HG02885 (cell line): ENCODE measurements around the gene CHI3L1.

Experiments used
- ATAC-seq: cut with Tn5 transposase; IDR thresholded peaks from one replicate; pipeline ENCODE4 v1.9.1; 2021; ENCODE audit warnings: mild to moderate bottlenecking; ENCODE audit not compliant: unreplicated experiment, poor library complexity

CHI3L1 gene

DNA sequence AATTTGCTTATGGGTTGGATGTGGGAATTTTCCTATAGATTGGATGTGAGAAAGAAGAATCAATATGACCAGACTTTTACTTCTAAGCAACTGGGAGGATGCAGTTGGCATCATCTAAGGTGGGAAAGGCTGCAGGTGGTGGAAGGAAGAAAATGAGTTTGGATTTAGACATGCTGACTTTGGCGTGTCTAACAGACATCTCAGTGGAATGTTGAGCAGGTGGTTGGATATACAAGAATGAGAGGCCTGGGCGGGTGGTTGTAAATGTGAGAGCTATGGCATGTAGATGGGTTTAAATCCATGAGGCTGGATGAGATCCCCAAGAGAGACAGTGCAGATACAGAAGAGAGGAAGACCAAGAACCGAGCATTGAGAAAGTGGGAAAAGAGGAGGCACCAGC is 48.4 kb downstream of the CHI3L1 start:
- no peak for ATAC-seq

DNA sequence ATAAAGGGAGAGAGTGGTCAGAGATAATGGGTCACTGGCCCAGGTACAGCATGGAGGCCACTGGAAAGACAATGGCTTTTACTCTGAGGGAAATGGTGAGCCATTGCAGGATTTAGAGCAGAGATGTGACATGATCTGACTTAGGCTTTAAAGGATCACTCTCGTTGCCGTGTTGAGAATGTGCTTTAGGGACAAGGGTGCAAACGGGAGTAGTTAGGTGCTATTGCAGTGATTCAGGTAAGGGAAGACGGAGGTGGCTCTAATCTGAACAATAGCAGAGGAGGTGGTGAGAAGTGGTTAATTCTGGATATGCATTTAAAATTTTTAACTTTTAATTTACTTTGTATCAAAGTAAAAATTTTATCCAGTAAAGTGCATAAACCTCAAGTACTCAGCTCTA is 49.2 kb downstream of the CHI3L1 start:
- no peak for ATAC-seq

DNA sequence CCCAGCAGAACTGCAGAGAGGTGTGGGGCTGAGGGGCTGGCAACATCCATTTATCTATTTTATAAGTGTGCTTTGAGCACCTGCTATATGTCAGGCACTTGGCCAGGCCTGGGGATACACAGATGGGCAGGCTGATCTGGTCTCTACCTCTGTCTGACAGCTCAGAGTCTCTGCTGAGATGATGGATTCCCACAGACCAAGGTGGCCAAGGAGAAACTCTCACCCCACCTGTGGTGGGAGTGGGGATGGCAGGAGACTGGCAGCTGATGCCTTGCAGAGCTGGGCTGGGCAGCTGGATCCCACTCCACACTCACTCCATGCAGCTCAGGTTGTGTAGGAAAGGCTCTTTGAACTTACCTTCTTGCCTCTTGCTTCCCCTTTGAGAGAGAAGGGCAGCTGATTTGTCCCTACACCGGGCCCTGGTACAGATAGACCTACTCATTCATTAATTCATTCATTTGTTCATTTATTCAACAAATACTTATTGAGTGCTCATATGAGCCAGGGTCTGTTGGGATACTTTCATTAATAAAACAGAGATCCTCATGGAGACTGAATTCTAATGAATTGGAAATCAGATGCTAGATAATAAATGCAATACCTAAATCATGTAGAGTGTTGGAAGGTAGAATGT is 50.0 kb downstream of the CHI3L1 start:
- ATAC-seq, result no peak

DNA sequence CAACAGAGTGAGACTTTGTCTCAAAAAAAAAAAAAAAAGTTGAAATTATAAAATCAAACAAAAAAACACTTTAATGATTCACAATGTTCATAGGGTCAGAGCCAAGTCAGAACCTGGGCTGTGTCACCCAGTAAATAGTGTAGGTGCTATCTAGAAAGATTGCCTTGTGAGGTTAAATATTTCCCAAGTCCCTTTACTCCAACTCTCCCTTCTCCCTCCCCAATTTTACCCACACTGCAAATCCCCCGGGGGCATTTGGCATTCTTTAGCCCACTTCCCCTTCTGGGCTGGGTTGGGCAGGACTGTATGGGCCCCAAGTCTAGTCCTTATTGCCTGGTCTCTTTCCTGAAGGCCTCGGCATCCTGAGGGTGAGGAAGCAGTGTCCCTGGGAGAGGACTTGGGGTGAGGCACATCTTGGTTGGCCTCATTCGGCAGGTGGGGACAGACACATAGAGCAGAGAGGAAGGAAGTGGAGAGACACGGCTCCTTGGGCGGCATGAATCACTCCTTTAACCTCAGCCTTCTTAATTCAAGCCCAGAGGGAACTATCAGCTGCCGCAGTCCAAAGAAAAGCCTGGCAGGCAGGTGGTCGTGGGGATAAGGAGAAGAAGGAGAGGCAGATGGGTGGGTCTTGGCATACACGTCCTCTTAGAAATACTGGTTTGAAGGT is 50.7 kb downstream of the CHI3L1 start:
- ATAC-seq, result no peak

DNA sequence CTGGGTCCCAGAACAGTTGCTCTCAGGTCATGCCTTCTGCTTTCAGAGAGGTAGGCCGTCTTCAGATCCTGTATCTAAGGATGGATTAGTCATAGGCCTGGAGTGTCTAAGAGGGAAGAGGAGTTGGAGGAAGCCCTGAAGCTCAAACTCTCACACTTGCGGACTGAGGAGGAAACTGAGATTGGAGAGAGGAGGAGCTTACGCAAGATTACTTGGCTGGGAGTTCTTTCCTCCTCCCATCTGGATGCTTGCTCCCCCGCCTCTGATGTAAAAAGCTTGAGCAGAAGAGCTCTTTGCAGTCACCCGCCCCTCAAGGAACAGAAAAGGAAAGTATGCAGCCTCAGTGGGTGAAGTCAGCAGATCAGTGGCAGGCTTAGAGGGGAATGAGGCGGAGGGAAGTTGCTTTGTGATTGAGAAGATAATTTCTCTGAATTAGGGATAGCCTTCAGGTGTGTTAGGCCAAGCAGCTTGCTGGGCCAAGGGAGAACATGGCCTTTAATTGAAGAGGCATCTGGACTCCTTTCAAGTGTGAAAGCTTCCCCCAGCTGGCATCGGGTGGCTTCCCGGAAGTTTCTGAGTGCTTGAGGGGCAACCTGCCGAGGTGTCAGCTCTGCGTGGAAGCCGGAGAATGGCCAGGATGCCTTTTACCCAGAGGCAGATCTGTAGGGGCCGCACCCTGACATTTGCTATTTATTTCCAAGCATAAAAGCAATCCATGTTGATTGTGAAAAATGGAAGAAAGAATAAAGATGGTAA is 52.4 kb downstream of the CHI3L1 start:
- no peak for ATAC-seq

DNA sequence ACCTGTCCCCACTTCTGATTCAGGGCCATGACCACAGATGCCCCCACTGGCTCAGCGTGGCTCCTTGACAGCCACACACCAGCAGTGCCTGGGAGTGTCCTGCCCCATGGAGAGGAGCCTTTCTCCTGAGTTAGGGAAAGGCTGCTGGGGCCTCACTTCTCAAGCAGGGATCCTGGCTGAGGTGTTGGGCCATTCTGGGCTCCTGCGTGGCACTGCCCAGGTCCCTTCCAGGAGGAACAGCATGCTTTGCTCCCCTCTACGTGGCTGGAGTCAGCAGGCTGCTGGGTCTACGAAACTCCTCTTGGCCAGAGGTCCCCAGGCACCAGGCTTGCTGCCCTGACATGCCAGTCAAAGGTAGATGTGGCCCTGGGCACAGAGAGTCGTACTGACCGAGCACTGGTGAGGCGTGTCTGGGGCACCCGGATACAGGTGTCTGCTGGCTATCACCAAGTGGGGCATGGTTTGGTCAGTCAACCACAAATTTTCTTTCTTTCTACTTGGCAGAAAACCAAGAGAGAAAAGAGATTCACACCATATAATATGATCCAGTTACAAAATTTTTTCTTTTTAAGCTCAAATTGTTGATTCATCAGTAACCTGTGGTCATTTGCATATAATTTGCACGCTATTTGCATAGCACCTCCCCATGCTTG is 54.8 kb downstream of the CHI3L1 start:
- no peak for ATAC-seq

DNA sequence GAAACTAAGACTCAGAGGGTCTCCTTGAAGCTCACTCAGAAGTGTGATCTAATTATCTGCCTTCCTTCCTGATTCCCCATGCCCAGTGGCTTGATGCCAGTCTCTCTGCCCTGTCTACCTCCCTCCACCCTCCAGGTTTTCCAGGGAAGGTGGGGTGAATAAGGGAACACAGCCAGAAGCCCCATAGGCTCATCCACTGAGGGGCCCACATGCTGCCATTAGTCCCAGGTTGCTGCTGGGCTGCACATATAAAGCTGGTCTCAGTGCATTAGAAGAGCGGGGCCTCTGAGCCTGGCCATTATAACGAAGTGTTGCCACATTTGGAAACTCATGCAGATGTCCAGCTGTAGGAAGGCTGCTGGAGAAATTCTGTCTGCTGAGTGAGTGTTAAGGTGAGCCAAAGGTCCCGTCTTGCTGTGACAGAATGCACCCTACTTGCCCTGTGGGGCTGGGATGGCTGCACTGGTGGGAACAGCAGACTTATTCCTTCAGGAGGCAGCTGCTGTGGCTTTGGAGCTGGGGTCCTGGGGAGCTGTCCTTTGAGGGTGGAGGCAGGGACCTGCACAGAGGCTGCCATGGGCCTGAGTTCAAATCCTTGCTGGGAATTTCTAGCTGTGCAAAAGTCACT is 56.0 kb downstream of the CHI3L1 start:
- ATAC-seq, result no peak

DNA sequence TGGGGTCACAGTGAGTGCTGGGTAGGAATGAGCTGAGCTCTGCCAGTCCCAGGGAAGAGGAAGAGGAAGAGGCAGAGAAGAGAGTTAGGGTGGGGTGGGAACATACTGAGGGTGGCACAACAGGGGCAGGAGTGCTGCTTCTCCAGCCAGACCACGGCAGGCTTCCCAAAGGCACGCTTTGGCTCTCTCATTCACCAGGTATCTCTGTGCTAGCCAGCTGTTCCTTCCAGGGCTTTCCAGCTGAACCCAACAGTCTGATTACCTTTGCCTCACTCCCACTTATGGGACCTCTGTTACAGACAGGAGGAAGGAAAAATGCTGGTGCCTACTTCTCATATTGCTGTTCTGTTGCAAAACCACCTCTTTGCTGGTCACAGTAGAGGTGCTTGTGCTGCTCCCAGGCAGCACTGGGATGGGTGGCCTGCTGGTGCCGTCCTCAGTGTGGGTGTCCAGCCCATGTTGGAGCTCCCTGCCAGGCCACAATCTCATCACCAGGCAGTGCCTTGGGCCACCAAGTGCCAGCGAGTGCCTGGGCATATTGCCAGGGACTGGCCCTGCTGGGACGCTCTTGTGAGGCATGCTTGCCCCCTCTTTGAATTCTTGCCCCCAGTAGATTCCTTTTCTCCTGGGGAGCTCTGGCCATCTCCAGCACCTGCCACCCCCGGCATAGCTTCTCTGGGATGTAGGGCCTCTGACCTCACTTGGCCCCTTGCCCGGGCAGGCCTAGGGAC is 56.8 kb downstream of the CHI3L1 start:
- ATAC-seq, result no peak
